ENCODE measurements around the gene DLG1.

DLG1 gene

GRCh38 chr3:197027896-197028727 is 270.3 kb downstream of the DLG1 start:
- no peak for TF ChIP-seq TAF1 (IDR thresholded peaks at IDR 0.05; ENCODE audit: low read depth)
- TF ChIP-seq, protein P1, sequence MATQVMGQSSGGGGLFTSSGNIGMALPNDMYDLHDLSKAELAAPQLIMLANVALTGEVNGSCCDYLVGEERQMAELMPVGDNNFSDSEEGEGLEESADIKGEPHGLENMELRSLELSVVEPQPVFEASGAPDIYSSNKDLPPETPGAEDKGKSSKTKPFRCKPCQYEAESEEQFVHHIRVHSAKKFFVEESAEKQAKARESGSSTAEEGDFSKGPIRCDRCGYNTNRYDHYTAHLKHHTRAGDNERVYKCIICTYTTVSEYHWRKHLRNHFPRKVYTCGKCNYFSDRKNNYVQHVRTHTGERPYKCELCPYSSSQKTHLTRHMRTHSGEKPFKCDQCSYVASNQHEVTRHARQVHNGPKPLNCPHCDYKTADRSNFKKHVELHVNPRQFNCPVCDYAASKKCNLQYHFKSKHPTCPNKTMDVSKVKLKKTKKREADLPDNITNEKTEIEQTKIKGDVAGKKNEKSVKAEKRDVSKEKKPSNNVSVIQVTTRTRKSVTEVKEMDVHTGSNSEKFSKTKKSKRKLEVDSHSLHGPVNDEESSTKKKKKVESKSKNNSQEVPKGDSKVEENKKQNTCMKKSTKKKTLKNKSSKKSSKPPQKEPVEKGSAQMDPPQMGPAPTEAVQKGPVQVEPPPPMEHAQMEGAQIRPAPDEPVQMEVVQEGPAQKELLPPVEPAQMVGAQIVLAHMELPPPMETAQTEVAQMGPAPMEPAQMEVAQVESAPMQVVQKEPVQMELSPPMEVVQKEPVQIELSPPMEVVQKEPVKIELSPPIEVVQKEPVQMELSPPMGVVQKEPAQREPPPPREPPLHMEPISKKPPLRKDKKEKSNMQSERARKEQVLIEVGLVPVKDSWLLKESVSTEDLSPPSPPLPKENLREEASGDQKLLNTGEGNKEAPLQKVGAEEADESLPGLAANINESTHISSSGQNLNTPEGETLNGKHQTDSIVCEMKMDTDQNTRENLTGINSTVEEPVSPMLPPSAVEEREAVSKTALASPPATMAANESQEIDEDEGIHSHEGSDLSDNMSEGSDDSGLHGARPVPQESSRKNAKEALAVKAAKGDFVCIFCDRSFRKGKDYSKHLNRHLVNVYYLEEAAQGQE (IDR thresholded peaks at IDR 0.05; ENCODE audit: low read depth), result no peak
- no peak for TF ChIP-seq EGR1 (IDR thresholded peaks at IDR 0.05)
- TF ChIP-seq CEBPB (IDR thresholded peaks at IDR 0.05), result no peak
- TF ChIP-seq YY1 (IDR thresholded peaks at IDR 0.05; ENCODE audit: low read depth), result no peak
- no peak for TF ChIP-seq EP300 (IDR thresholded peaks at IDR 0.05; ENCODE audit: borderline replicate concordance)
- TF ChIP-seq TCF12 (IDR thresholded peaks at IDR 0.05; ENCODE audit: low read depth), result no peak
- no peak for TF ChIP-seq FOXM1 (IDR thresholded peaks at IDR 0.05; ENCODE audit: borderline replicate concordance, low read depth)
- no peak for TF ChIP-seq MAX (IDR thresholded peaks at IDR 0.05)

DNA sequence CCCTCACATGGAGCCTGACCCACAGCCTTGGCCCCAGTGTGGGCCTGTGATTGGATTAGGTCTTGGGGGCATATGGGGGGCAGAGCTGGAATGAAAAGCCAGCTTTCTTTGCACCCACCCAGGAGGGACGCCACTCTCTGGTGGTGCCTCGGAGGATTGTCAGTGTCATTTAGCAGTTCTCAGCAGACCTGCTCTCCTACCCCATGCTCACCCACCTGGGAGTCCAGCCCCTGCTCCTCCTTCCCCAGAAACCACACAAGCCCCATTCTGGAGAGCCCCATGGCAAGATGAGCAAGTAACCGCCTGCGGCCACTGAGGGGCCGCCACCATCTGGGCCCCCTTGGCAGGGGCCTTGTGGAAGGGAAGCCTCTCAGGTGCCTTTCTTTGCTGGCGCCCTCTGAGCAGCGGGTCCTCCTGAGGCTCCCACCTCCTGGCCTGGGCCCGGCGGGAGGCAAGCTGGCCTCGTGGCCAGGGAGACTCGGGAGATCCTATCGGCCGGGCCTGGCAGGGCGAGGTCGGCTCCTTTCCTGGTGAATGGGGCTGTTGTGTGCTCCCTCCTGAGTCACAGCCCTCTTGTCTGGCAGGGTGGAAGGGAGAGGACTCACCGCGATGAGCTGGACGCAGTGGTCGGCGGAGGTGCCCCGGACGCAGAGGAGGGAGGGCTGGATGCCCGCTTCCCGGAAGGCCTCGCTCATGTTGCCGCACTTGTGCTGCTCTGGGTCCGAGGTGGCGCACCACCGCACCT is 271.1 kb downstream of the DLG1 start:
- TF ChIP-seq EGR1 (IDR thresholded peaks at IDR 0.05) (no peak), ZBTB7A (IDR thresholded peaks at IDR 0.05; ENCODE audit: low read depth) (no peak), CEBPB (IDR thresholded peaks at IDR 0.05) (no peak), RAD21 (IDR thresholded peaks at IDR 0.05; ENCODE audit: low read depth) (no peak), TCF12 (IDR thresholded peaks at IDR 0.05; ENCODE audit: low read depth) (no peak), TAF1 (IDR thresholded peaks at IDR 0.05; ENCODE audit: low read depth) (no peak), NFIC (IDR thresholded peaks at IDR 0.05) (no peak), TEAD4 (IDR thresholded peaks at IDR 0.05) (no peak), YY1 (IDR thresholded peaks at IDR 0.05; ENCODE audit: low read depth) (no peak), FOXM1 (IDR thresholded peaks at IDR 0.05; ENCODE audit: borderline replicate concordance, low read depth) (no peak)
- TF ChIP-seq, protein P1 (IDR thresholded peaks at IDR 0.05; ENCODE audit: low read depth), result no peak
- TF ChIP-seq, protein P2, sequence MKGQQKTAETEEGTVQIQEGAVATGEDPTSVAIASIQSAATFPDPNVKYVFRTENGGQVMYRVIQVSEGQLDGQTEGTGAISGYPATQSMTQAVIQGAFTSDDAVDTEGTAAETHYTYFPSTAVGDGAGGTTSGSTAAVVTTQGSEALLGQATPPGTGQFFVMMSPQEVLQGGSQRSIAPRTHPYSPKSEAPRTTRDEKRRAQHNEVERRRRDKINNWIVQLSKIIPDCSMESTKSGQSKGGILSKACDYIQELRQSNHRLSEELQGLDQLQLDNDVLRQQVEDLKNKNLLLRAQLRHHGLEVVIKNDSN (IDR thresholded peaks at IDR 0.05), result no peak

DNA sequence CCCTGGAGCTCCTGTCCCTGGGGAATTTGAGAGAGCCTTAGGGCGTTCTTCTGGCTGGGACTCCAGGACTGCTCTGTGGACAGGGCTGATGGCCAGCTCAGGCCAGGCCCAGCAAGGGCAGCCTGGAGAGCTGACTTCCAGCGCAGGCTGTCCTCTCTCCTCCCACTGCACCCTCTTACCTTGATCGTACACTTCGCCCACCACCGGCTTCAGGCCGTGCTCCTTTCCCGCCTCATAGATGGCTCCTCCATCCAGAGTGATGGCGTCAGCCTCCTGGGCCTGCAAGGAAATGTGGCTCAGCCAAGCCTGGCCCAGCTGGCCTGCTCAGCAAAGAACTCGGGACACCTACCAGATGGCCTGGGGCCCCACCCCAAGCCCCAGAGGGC is 271.9 kb downstream of the DLG1 start:
- TF ChIP-seq NFIC (IDR thresholded peaks at IDR 0.05) (no peak), EP300 (IDR thresholded peaks at IDR 0.05; ENCODE audit: borderline replicate concordance) (no peak), TCF12 (IDR thresholded peaks at IDR 0.05; ENCODE audit: low read depth) (no peak), TEAD4 (IDR thresholded peaks at IDR 0.05) (no peak), EGR1 (IDR thresholded peaks at IDR 0.05) (no peak), ZBTB7A (IDR thresholded peaks at IDR 0.05; ENCODE audit: low read depth) (no peak), RAD21 (IDR thresholded peaks at IDR 0.05; ENCODE audit: low read depth) (no peak), CEBPB (IDR thresholded peaks at IDR 0.05) (no peak), TAF1 (IDR thresholded peaks at IDR 0.05; ENCODE audit: low read depth) (no peak), MAX (IDR thresholded peaks at IDR 0.05) (no peak), YY1 (IDR thresholded peaks at IDR 0.05; ENCODE audit: low read depth) (no peak), FOXM1 (IDR thresholded peaks at IDR 0.05; ENCODE audit: borderline replicate concordance, low read depth) (no peak), CREB1 (IDR thresholded peaks at IDR 0.05; ENCODE audit: low read depth) (no peak)
- TF ChIP-seq, protein P2 (IDR thresholded peaks at IDR 0.05), result no peak
- TF ChIP-seq, protein P1 (IDR thresholded peaks at IDR 0.05; ENCODE audit: low read depth), result no peak
